GM18499 (cell line): ENCODE data around the gene CACNA1G.

Source experiments
- ATAC-seq: cut with Tn5 transposase; IDR thresholded peaks from one replicate; pipeline ENCODE4 v1.9.1; 2021; ENCODE audit warnings: moderate number of reproducible peaks; ENCODE audit not compliant: insufficient read depth, unreplicated experiment

CACNA1G gene

GRCh38 chr17:50664788-50665458, 104.4 kb downstream of the CACNA1G start:
- ATAC-seq = no peak

GRCh38 chr17:50665838-50666237, 105.3 kb downstream of the CACNA1G start:
- ATAC-seq = no peak

- no peak for ATAC-seq
Measured at GRCh38 chr17:50666316-50666715, 105.8 kb downstream of the CACNA1G start.

- ATAC-seq = no peak
Measured at GRCh38 chr17:50667259-50668024, 106.9 kb downstream of the CACNA1G start.

- ATAC-seq = no peak
Measured at GRCh38 chr17:50668025-50668837, 107.7 kb downstream of the CACNA1G start.

GRCh38 chr17:50668838-50669581, 108.5 kb downstream of the CACNA1G start:
- no peak for ATAC-seq

GRCh38 chr17:50672071-50672470, 111.6 kb downstream of the CACNA1G start:
- ATAC-seq = no peak

GRCh38 chr17:50672831-50673551, 112.5 kb downstream of the CACNA1G start:
- no peak for ATAC-seq

GRCh38 chr17:50675190-50675589, 114.7 kb downstream of the CACNA1G start:
- no peak for ATAC-seq

- no peak for ATAC-seq
Measured at GRCh38 chr17:50675627-50676026, 115.1 kb downstream of the CACNA1G start.

- no peak for ATAC-seq
Measured at GRCh38 chr17:50676065-50676975, 115.8 kb downstream of the CACNA1G start.
